ENCODE measurements around the gene NPL. TPM values are rescaled to one million over a fixed set of nuclear protein-coding genes. Genes with fewer than 3 reads are reported as not detected.

Gene NPL
- total and polyA plus RNA-seq, 9 of the 15 experiments (the other 6 are each of a cell fraction or from before 2014, with no cell fraction given) = 9.9 to 22.3 (median 14.2) TPM

GRCh38 chr1:182791281-182792179 lies 2.0 kb downstream of the NPL start (continued):
- TF ChIP-seq, protein P1, sequence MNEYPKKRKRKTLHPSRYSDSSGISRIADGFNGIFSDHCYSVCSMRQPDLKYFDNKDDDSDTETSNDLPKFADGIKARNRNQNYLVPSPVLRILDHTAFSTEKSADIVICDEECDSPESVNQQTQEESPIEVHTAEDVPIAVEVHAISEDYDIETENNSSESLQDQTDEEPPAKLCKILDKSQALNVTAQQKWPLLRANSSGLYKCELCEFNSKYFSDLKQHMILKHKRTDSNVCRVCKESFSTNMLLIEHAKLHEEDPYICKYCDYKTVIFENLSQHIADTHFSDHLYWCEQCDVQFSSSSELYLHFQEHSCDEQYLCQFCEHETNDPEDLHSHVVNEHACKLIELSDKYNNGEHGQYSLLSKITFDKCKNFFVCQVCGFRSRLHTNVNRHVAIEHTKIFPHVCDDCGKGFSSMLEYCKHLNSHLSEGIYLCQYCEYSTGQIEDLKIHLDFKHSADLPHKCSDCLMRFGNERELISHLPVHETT (CRISPR knock-in tag; conservative IDR thresholded peaks at IDR 0.05 in 1 of 2, IDR thresholded peaks at IDR 0.05 in 1 of 2) = peak in 1 of 2 experiments; percentile 57; a peak in 1 of 4 replicates
- TF ChIP-seq ZNF778 (CRISPR knock-in tag; IDR thresholded peaks at IDR 0.05) = no peak
- no peak for TF ChIP-seq RBM39 (optimal IDR thresholded peaks at IDR 0.05; ENCODE audit: low read depth, low read length)
- TF ChIP-seq ZNF57 (CRISPR knock-in tag; IDR thresholded peaks at IDR 0.05) = no peak
- TF ChIP-seq KAT2B (IDR thresholded peaks at IDR 0.05; ENCODE audit: low read depth, low read length) = no peak
- no peak for TF ChIP-seq AFF4 (CRISPR knock-in tag; IDR thresholded peaks at IDR 0.05)
- peak; percentile 89 for TF ChIP-seq BACH1 (tag; IDR thresholded peaks at IDR 0.05)

Data from K562 (cell line).